K562 (cell line): ENCODE measurements around the gene EIF4E3. TPM values are rescaled to one million over a fixed set of nuclear protein-coding genes. Genes with fewer than 3 reads are reported as not detected.

Experiments used
- ATAC-seq: fragments of 200-7000 bp; cut with Tn5 transposase; 3 replicates; pipeline ENCODE4 v1.9.1; 2020; ENCODE audit warnings: moderate library complexity
- BruUV-seq: library from RNA; stranded (reverse); fragments of 400-500 nt; replicated peaks from 2 replicates; lab custom pipeline; 2021; lab: Mats Ljungman, UMichigan
- CTCF ChIA-PET: fragments of 300-600 bp; formaldehyde crosslinking; extraction: SDS; loops from one replicate; lab custom pipeline; 2021; ENCODE audit warnings: low intra/inter-chr PET ratio; lab: Yijun Ruan, JAX
- POLR2A ChIA-PET: fragments of 300-600, 350-650 bp; sonication (Branson Sonifier 250); formaldehyde crosslinking; extraction: SDS; loops from one replicate; lab custom pipeline; 2021; ENCODE audit warnings: antibody characterized with exemption, inconsistent platforms; lab: Yijun Ruan, JAX
- DNase-seq, 4 experiments: peaks; one replicate each; pipeline versions ENCODE4 v3.0.0 to v3.0.0-alpha.2; 2011 to 2018; ENCODE audit warnings: low spot score in 3 of 4, mixed read lengths in 3 of 4; ENCODE audit errors: extremely low read depth in 1 of 4
- FAIRE-seq: peaks from 2 replicates; lab custom pipeline; 2011; peaks lifted over from hg19 to GRCh38; lab: Jason Lieb, UNC
- H2AFZ ChIP-seq: 2 replicates; pipeline ENCODE4 v1.6.0; 2011; ENCODE audit warnings: low read depth, low read length, control low read depth, inconsistent platforms
- H3K27ac ChIP-seq: fragments of 200-600 bp; 3 replicates; pipeline ENCODE4 v1.8.0; 2011; ENCODE audit warnings: low read depth, mild to moderate bottlenecking, control low read depth, inconsistent platforms, low read length, moderate library complexity, mixed read lengths; ENCODE audit errors: extremely low read depth
- H3K27me3 ChIP-seq, 2 experiments: fragments of 300-600 bp in 1 of 2; 2 replicates in 1 of 2; 3 replicates in 1 of 2; pipeline versions ENCODE4 v1.6.0 to v1.8.0; 2011; ENCODE audit warnings: inconsistent platforms in 2 of 2, low read length in 2 of 2, mild to moderate bottlenecking in 1 of 2, mixed read lengths in 1 of 2, moderate library complexity in 1 of 2; ENCODE audit not compliant: control insufficient read depth in 2 of 2, insufficient read depth in 2 of 2
- H3K36me3 ChIP-seq: fragments of 300-600 bp; 3 replicates; pipeline ENCODE4 v1.8.0; 2011; ENCODE audit warnings: mild to moderate bottlenecking, low read length, inconsistent platforms; ENCODE audit not compliant: control insufficient read depth, insufficient read depth
- H3K4me1 ChIP-seq, 2 experiments: fragments of 200-600 bp in 1 of 2; replicated peaks in 1 of 2; 2 replicates in 1 of 2; 3 replicates in 1 of 2; pipeline versions ENCODE4 v1.5.1 to v1.8.0; 2011; ENCODE audit warnings: inconsistent platforms in 2 of 2, low read length in 2 of 2, mild to moderate bottlenecking in 1 of 2, mixed read lengths in 1 of 2, moderate library complexity in 1 of 2; ENCODE audit not compliant: control insufficient read depth in 2 of 2, insufficient read depth in 2 of 2
- H3K4me2 ChIP-seq: 2 replicates; pipeline ENCODE4 v1.6.1; 2011; ENCODE audit warnings: low read length, control low read depth, inconsistent platforms, mixed read lengths; ENCODE audit not compliant: insufficient read depth
- H3K4me3 ChIP-seq: fragments of 200-600 bp; sonication (generic), shearing (Covaris generic); 2 replicates; pipeline ENCODE4 v1.5.1; 2016; ENCODE audit warnings: control low read depth, inconsistent platforms
- H3K79me2 ChIP-seq: fragments of 200-600 bp; 3 replicates; pipeline ENCODE4 v1.8.0; 2011; ENCODE audit warnings: low read length, inconsistent platforms; ENCODE audit not compliant: control insufficient read depth, insufficient read depth
- H3K9ac ChIP-seq, 2 experiments: 2 replicates each; pipeline versions ENCODE4 v1.6.0 to v1.6.1; 2011; ENCODE audit warnings: low read depth in 2 of 2, low read length in 2 of 2, control low read depth in 1 of 2, inconsistent platforms in 1 of 2, mild to moderate bottlenecking in 1 of 2, mixed read lengths in 1 of 2; ENCODE audit not compliant: insufficient read depth in 1 of 2
- H3K9me1 ChIP-seq: one replicate; pipeline ENCODE4 v1.6.0; 2011; ENCODE audit warnings: inconsistent platforms, mild to moderate bottlenecking, low read length, moderate library complexity; ENCODE audit not compliant: control insufficient read depth, insufficient read depth
- H3K9me3 ChIP-seq: replicated peaks from 2 replicates; pipeline ENCODE4 v1.5.1; 2011; ENCODE audit warnings: low read depth, low read length, inconsistent platforms; ENCODE audit not compliant: control insufficient read depth, insufficient read depth
- H4K20me1 ChIP-seq: replicated peaks from 2 replicates; pipeline ENCODE4 v1.6.1; 2011; ENCODE audit warnings: low read length, inconsistent platforms, mixed read lengths; ENCODE audit not compliant: control insufficient read depth, insufficient read depth
- C11orf30 ChIP-seq: fragments of 450-650 bp; IDR thresholded peaks from 2 replicates; pipeline ENCODE4 v1.6.1; 2016; ENCODE audit warnings: low read depth, mild to moderate bottlenecking
- CCNT2 ChIP-seq: IDR thresholded peaks from 2 replicates; pipeline ENCODE4 v1.6.1; 2011; ENCODE audit warnings: borderline replicate concordance, low read depth, mild to moderate bottlenecking, moderate library complexity, mixed read lengths, low read length; ENCODE audit not compliant: insufficient read length; ENCODE audit errors: extremely low read depth
- CSDE1 ChIP-seq, 2 experiments: fragments of 450-650 bp; IDR thresholded peaks; 2 replicates each; pipeline ENCODE4 v1.6.1; 2016; ENCODE audit warnings: mild to moderate bottlenecking in 1 of 2
- HDAC3 ChIP-seq: fragments of 450-650 bp; IDR thresholded peaks from 2 replicates; pipeline ENCODE4 v1.6.1; 2018; ENCODE audit warnings: borderline replicate concordance, mild to moderate bottlenecking, moderate library complexity; ENCODE audit not compliant: partially characterized antibody
- MCM5 ChIP-seq: fragments of 450-650 bp; IDR thresholded peaks from 2 replicates; pipeline ENCODE4 v1.6.1; 2016; ENCODE audit warnings: low read depth
- NR2C1 ChIP-seq, 2 experiments: fragments of 450-650 bp; IDR thresholded peaks; 2 replicates each; pipeline ENCODE4 v1.6.1; 2017; ENCODE audit warnings: mild to moderate bottlenecking in 2 of 2, antibody characterized with exemption in 1 of 2, inconsistent platforms in 1 of 2, missing compliant biosample characterization in 1 of 2, missing genetic modification characterization in 1 of 2
- RFX1 ChIP-seq: fragments of 450-650 bp; IDR thresholded peaks from 2 replicates; pipeline ENCODE4 v1.6.1; 2016; ENCODE audit warnings: mild to moderate bottlenecking, moderate library complexity
- TRIM25 ChIP-seq: fragments of 450-650 bp; IDR thresholded peaks from 2 replicates; pipeline ENCODE4 v1.7.0; 2016; ENCODE audit warnings: borderline replicate concordance
- XRCC3 ChIP-seq: fragments of 450-650 bp; IDR thresholded peaks from 2 replicates; pipeline ENCODE4 v1.6.1; 2017; ENCODE audit warnings: mild to moderate bottlenecking, moderate library complexity
- ZNF3 ChIP-seq: fragments of 250-450 bp; sonication (Bioruptor Pico); IDR thresholded peaks from 2 replicates; pipeline ENCODE4 v1.5.0; 2021; ENCODE audit warnings: mild to moderate bottlenecking, moderate library complexity
- ZNF316 ChIP-seq: fragments of 450-650 bp; IDR thresholded peaks from 2 replicates; pipeline ENCODE4 v1.6.1; 2016
- WGBS: fragments of 100-300 bp; shearing (Covaris generic); methylation state at CpG from one replicate; pipeline ENCODE4 v1.1.6; 2016; ENCODE audit warnings: low coverage, mixed read lengths; ENCODE audit not compliant: insufficient coverage; ENCODE audit errors: missing lambda C conversion rate; 5-methylcytosine and 5-hydroxymethylcytosine counted together
- in situ Hi-C: fragments of 300-500 bp; cut with MboI; formaldehyde crosslinking; loops from 4 replicates; pipeline ENCODE4 v1.15.0; 2018; ENCODE audit warnings: inconsistent platforms, mixed read lengths
- intact Hi-C: fragments of 100-400 bp; cut with micrococcal nuclease; formaldehyde crosslinking; loops from 2 replicates; pipeline ENCODE4 v1.14.2; 2022
- polyA plus RNA-seq, 8 experiments: library from polyadenylated mRNA; depleted of rRNA in 4 of 8; stranded (reverse) in 5 of 8; unstranded in 3 of 8; fragments of >200 nt; fragmentation: Nextera tagmentation in 2 of 8; fragmentation: Illumina TruSeq in 1 of 8; extraction: Ambion mirVana in 2 of 8; extraction: Trizol in 1 of 8; gene quantifications; 2 replicates each; pipeline versions ENCODE4 v1.2.1 to v1.2.3, GENCODE V29; 2011 to 2014; ENCODE audit warnings: inconsistent platforms in 1 of 8, missing spikeins in 1 of 8
- total RNA-seq, 7 experiments: library from RNA; depleted of rRNA in 6 of 7; stranded (reverse); fragments of >200 nt in 6 of 7; fragmentation: Illumina TruSeq in 2 of 7; extraction: Trizol in 2 of 7; gene quantifications; 2 replicates each; pipeline versions ENCODE4 v1.2.1 to v1.2.3, GENCODE V29; 2011 to 2021; ENCODE audit warnings: low replicate concordance in 1 of 7

EIF4E3 gene
- total and polyA plus RNA-seq, 9 of the 15 experiments (the other 6 are each of a cell fraction or from before 2014, with no cell fraction given): 0.18 to 2.5 (median 1.1) TPM

GRCh38 chr3:71734881-71735280 is 9.7 kb upstream of the EIF4E3 start:
- Histone ChIP-seq H3K9me3 (no peaks in the 10 kb centered on the region), H3K27me3 (no peaks in the 10 kb centered on the region), H3K9ac (no peak overlapping the region), H4K20me1 (no peaks in the 10 kb centered on the region), H3K79me2 (no peaks in the 10 kb centered on the region), H3K4me1 (no peaks in the 10 kb centered on the region), H3K27ac (no peak overlapping the region), H2AFZ (no peak overlapping the region), H3K4me2 (no peak overlapping the region), H3K9me1 (no peaks in the 10 kb centered on the region), H3K36me3 (no peaks in the 10 kb centered on the region), H3K4me3 (no peak overlapping the region)
- WGBS: 0% methylated on average over 1 of the region's 1 CpG
- no peak for ATAC-seq
- TF ChIP-seq ZNF3 (CRISPR knock-in tag) (no peak), RFX1 (peak; percentile 38)
- FAIRE-seq: no peak
- ChIA-PET CTCF (no interaction called here), POLR2A (no interaction called here)
- no TSS peak for BruUV-seq
- no peak for DNase-seq
- intact Hi-C loops: no loop called here
- in situ Hi-C loops: loop anchor here (5.0 to 10.0 kb wide), 2 partner anchors 117 to 530 kb away; no protein-coding TSS in a partner anchor

GRCh38 chr3:71733319-71733718 is 8.1 kb upstream of the EIF4E3 start:
- no peak for FAIRE-seq
- Histone ChIP-seq H4K20me1 (no peaks in the 10 kb centered on the region), H3K9ac (no peak overlapping the region), H3K9me3 (no peaks in the 10 kb centered on the region), H3K4me2 (no peak overlapping the region), H2AFZ (no peak overlapping the region), H3K27me3 (no peaks in the 10 kb centered on the region; a peak in 1 of 5 replicates), H3K9me1 (no peaks in the 10 kb centered on the region), H3K4me3 (no peak overlapping the region), H3K36me3 (no peaks in the 10 kb centered on the region), H3K79me2 (no peaks in the 10 kb centered on the region), H3K27ac (no peak overlapping the region), H3K4me1 (no peaks in the 10 kb centered on the region)
- WGBS: 0% methylated on average over 2 of the region's 2 CpGs
- in situ Hi-C loops (loop anchor here (5.0 to 10.0 kb wide), 2 partner anchors 119 to 531 kb away; no protein-coding TSS in a partner anchor), intact Hi-C loops (no loop called here)
- ChIA-PET CTCF (no interaction called here), POLR2A (interaction anchor here (0.6 kb wide), 1 partner anchor 73 kb away, joined by 4 read pairs; no protein-coding TSS in a partner anchor)
- no TSS peak for BruUV-seq
- DNase-seq: no peak
- ATAC-seq: no peak
- no peak for TF ChIP-seq HDAC3
- no peak for TF ChIP-seq MCM5
- no peak for TF ChIP-seq TRIM25
- TF ChIP-seq C11orf30: 0 out of 2 replicates have a peak, but pooled peaks have one; percentile 20
- peak; percentile 28 for TF ChIP-seq ZNF316
- no peak for TF ChIP-seq CSDE1 (IDR thresholded peaks at IDR 0.05)
- TF ChIP-seq CCNT2: no peak
- TF ChIP-seq XRCC3: no peak
- TF ChIP-seq NR2C1 (IDR thresholded peaks at IDR 0.05): no peak
- no peak for TF ChIP-seq NR2C1 (tag; IDR thresholded peaks at IDR 0.05)
